GM23338 (cell line): ENCODE results near the gene EYA2. TPM values are rescaled to one million over a fixed set of nuclear protein-coding genes. Genes with fewer than 3 reads are reported as not detected.

Experiments used
- NANOG ChIP-seq: IDR thresholded peaks from 2 replicates; pipeline ENCODE4 v1.6.1; 2016; ENCODE audit warnings: antibody characterized with exemption, borderline replicate concordance
- POLR2AphosphoS5 ChIP-seq: IDR thresholded peaks from 2 replicates; pipeline ENCODE4 v1.6.1; 2016; ENCODE audit warnings: antibody characterized with exemption, low read depth
- REST ChIP-seq: IDR thresholded peaks from one replicate; pipeline ENCODE4 v1.6.1; 2018; ENCODE audit warnings: antibody characterized with exemption; ENCODE audit not compliant: unreplicated experiment
- ZNF462 ChIP-seq: fragments of 250-450 bp; sonication (Bioruptor Pico); IDR thresholded peaks from 2 replicates; pipeline ENCODE4 v1.5.0; 2020; ENCODE audit warnings: mild to moderate bottlenecking, moderate library complexity
- polyA plus RNA-seq: library from polyadenylated mRNA; unstranded; fragments of >200 nt; fragmentation: Nextera tagmentation; extraction: Ambion mirVana; gene quantifications from 2 replicates; pipeline ENCODE4 v1.2.1, GENCODE V29; 2016
- total RNA-seq: library from RNA; depleted of rRNA; stranded (reverse); fragments of >200 nt; shearing (Covaris generic); gene quantifications from 2 replicates; pipeline ENCODE4 v1.2.3, GENCODE V29; 2014

Gene EYA2
- total and polyA plus RNA-seq, 2 experiments from 2014 or later: 0.50 to 0.56 TPM

GRCh38 chr20:46872328-46873211 lies 22.1 kb upstream of the EYA2 start (continued):
- no peak for TF ChIP-seq ZNF462 (CRISPR knock-in tag)
- no peak for TF ChIP-seq REST
- TF ChIP-seq POLR2AphosphoS5: no peak
- TF ChIP-seq NANOG: no peak
